Stimulated activated effector memory CD8-positive, alpha-beta T cell treated with anti-CD3 and anti-CD28 coated beads, Interleukin-12 subunit alpha, Interleukin-12 subunit beta, amount 100 ng/mL, for 72 hours (primary cell): Measurements from ENCODE around the gene ZNF277.
"Not testable (repeated sequence)": the region's sequence is repeated elsewhere in the genome, so short reads cannot be mapped to it uniquely, and the experiment has no call there.

Experiments used
- ATAC-seq: fragments of 150-1000 bp; cut with Tn5 transposase; 2 replicates; pipeline ENCODE4 v1.10.0; 2021
- DNase-seq, 2 donors: peaks; one replicate each; pipeline ENCODE4 v3.0.0; 2021 to 2022; ENCODE audit warnings: low spot score in 2 of 2
- H3K27ac Mint-ChIP-seq: one replicate; pipeline ENCODE4 v1.8.0; 2022; ENCODE audit warnings: mild to moderate bottlenecking, mixed read lengths
- H3K36me3 Mint-ChIP-seq: one replicate; pipeline ENCODE4 v1.8.0; 2022; ENCODE audit warnings: mild to moderate bottlenecking, mixed read lengths
- H3K4me1 Mint-ChIP-seq: one replicate; pipeline ENCODE4 v1.8.0; 2022; ENCODE audit warnings: mixed read lengths
- H3K4me3 Mint-ChIP-seq: one replicate; pipeline ENCODE4 v1.8.0; 2022; ENCODE audit warnings: mild to moderate bottlenecking, mixed read lengths
- H3K9me3 Mint-ChIP-seq: one replicate; pipeline ENCODE4 v1.8.0; 2022; ENCODE audit warnings: mixed read lengths

Gene ZNF277

DNA sequence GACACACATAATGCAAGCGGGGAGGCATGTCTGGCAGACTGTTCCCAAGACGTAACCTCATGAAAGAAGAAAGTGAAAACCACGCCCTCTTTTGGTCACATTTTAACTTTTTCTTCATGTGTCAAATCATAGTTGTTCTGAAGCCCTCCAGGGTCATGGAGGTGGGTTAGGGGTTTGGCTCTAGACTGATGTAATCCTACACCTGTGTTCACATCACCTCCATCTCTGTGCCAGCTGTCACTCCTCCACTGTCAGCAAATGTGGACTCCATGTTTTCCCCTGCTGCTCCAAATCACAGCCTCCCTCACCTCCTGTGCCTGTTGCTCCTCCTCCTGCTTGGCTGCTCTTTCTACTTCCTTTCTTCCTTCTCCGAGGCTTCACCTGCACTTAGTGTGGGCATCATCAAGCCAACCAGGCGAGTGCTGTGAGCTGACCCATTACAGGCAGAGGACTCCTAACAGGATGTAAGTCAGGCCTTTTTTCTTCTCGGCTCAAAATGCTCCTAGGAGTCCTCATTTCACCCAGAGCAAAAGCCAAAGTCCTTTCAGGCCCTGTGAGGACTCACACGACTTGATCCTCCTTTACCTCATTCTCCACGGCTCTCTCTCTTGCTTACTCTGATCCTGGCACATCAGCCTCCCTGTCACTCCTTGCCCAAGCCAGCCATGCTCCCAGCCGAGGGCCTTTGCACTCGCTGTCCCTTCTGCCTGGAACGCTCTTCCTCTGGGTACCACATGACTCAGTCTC, 177.3 kb downstream of the ZNF277 start:
- H3K9me3 Mint-ChIP-seq, result no peaks in the 10 kb centered on the region
- DNase-seq (no peak), ATAC-seq (peak; percentile 44)
- no peak overlapping the region for H3K4me3 Mint-ChIP-seq
- H3K36me3 Mint-ChIP-seq, result no peaks in the 10 kb centered on the region
- no peak overlapping the region for H3K27ac Mint-ChIP-seq
- peaks cover 15% of the 10 kb centered on the region for H3K4me1 Mint-ChIP-seq

DNA sequence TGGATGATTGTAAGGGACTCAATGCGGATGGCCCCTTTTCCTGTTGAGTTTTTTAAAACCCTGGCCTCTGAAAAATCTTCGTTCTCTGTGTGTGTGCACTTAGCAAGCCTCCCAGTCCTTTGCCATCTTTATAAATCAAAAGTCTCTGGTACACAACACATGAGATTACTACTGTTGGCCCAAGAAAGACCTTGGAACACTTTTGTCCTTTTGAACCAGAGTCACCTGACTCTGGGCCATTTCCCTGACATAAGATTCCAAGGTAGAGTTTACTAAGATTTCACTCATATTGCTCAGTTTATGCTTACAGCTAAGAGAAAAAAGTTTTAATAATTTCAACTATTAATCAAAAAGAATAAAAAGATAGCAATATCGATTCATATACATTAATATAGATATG, 179.0 kb downstream of the ZNF277 start:
- no peaks in the 10 kb centered on the region for H3K9me3 Mint-ChIP-seq
- ATAC-seq, result no peak
- H3K4me1 Mint-ChIP-seq, result peaks cover 15% of the 10 kb centered on the region
- H3K4me3 Mint-ChIP-seq, result no peak overlapping the region
- no peaks in the 10 kb centered on the region for H3K36me3 Mint-ChIP-seq
- DNase-seq, result no peak
- H3K27ac Mint-ChIP-seq, result no peak overlapping the region

DNA sequence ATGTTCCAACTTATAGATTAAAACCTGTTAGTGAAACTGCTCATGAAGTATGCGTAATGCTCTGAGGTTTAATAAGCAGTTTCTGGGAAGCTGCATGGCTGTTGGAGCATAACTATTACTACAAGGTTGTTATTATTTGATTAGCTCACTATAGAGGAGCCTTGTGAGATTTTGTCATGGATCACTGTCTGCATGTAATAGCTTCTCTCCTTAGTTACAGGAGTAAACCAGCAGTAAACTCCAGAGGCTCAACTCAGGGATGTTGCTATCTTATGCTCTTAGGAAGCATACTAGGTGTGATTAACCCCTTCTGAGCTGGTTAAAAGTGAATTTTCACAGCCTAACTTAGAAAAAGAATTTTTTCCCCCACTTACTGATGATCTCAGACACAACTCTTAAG, 180.1 kb downstream of the ZNF277 start:
- peaks cover 14% of the 10 kb centered on the region for H3K4me1 Mint-ChIP-seq
- no peaks in the 10 kb centered on the region for H3K36me3 Mint-ChIP-seq
- H3K27ac Mint-ChIP-seq, result no peak overlapping the region
- DNase-seq, result no peak
- no peak for ATAC-seq
- H3K4me3 Mint-ChIP-seq, result no peak overlapping the region
- H3K9me3 Mint-ChIP-seq, result no peaks in the 10 kb centered on the region

DNA sequence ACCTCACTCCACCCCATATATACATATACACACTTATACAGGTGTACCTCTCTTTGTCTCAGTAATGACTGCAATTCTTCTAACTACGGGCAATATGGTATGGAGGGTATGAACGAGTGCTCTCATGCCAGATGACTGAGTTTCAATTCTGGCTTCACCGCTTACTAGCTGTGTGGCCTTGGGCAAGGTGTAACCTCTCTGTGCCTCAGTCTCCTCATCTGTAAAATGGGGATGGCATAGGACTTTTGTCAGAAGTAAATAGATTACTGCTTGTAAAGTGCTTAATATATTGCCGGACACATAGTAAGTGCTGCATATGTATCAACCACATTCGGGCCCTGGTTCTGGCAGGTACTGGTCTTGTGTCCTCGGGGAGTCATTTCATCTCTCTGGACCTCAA, 183.7 kb downstream of the ZNF277 start:
- no peak overlapping the region for H3K4me3 Mint-ChIP-seq
- no peaks in the 10 kb centered on the region for H3K9me3 Mint-ChIP-seq
- ATAC-seq (peak; percentile 31), DNase-seq (no peak)
- no peaks in the 10 kb centered on the region for H3K36me3 Mint-ChIP-seq
- no peak overlapping the region for H3K27ac Mint-ChIP-seq
- peaks cover 9% of the 10 kb centered on the region for H3K4me1 Mint-ChIP-seq

DNA sequence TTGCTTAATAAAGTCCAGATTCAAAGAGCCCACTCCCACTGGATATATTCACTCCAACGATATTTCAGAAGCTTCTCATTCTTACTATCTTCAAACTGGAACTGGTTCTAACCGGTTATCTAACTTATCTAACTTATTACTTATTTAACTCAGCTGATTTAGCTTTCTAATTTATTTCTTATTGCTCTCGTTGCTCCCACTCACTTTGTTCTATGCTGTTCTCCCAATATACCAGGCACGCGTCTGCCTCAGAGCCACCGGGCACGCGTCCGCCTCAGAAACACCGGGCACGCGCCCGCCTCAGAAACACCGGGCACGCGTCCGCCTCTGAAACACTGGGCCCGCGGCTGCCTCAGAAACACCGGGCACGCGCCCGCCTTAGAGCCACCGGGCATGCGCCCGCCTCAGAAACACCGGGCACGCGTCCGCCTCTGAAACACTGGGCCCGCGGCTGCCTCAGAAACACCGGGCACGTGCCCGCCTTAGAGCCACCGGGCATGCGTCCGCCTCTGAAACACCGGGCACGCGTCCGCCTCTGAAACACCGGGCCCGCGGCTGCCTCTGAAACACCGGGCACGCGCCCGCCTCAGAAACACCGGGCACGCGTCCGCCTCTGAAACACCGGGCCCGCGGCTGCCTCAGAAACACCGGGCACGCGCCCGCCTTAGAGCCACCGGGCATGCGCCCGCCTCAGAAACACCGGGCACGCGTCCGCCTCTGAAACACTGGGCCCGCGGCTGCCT, 184.8 kb downstream of the ZNF277 start:
- not testable (repeated sequence) for H3K4me1 Mint-ChIP-seq, H3K36me3 Mint-ChIP-seq, H3K9me3 Mint-ChIP-seq, ATAC-seq, H3K27ac Mint-ChIP-seq
- peak overlapping the region; percentile 84 for H3K4me3 Mint-ChIP-seq
- peak in 1 of 2 donors; percentile 55 for DNase-seq

DNA sequence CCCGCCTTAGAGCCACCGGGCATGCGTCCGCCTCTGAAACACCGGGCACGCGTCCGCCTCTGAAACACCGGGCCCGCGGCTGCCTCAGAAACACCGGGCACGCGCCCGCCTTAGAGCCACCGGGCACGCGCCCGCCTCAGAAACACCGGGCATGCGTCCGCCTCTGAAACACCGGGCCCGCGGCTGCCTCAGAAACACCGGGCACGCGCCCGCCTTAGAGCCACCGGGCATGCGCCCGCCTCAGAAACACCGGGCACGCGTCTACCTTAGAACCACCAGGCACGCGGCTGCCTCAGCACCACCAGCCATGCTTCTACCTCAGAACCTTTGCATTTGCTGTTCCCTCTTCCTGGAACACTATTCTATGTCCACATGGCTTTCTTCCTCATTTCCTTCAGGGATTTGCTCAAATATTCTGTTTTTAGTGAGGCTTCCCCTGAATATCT, 185.4 kb downstream of the ZNF277 start:
- peak overlapping the region; percentile 84 for H3K4me3 Mint-ChIP-seq
- H3K27ac Mint-ChIP-seq, result peak overlapping the region; percentile 92
- H3K36me3 Mint-ChIP-seq, H3K4me1 Mint-ChIP-seq, H3K9me3 Mint-ChIP-seq: not testable (repeated sequence)
- peak; percentile 77 for ATAC-seq
- DNase-seq, result peak; percentile 37 to 73
